Astrocyte of the spinal cord (primary cell): ENCODE measurements around the gene ALDH1L1.
A peak's percentile ranks its signal among the peaks of the same experiment; 100 is the strongest.

Experiments used
- DNase-seq: peaks from one replicate; pipeline ENCODE4 v3.0.0; 2011; ENCODE audit warnings: low read depth, low spot score
- H3K4me3 ChIP-seq: 2 replicates; pipeline ENCODE4 v1.5.1; 2011; ENCODE audit warnings: low read depth, mild to moderate bottlenecking, low read length, moderate library complexity
- CTCF ChIP-seq: IDR thresholded peaks from 2 replicates; pipeline ENCODE4 v1.5.1; 2012; ENCODE audit warnings: low read depth, mild to moderate bottlenecking, low read length, inconsistent platforms
- in situ Hi-C: cut with HindIII; loops from 2 replicates; pipeline ENCODE4 v1.10.0; 2017; ENCODE audit warnings: low sequenced_read_pairs

The ALDH1L1 gene

GRCh38 chr3:126197854-126198584, 17.6 kb upstream of the ALDH1L1 start:
- DNase-seq = peak; percentile 56
- TF ChIP-seq CTCF = peak; percentile 89
- in situ Hi-C loops = no loop called here
- no peak overlapping the region for H3K4me3 ChIP-seq

DNA sequence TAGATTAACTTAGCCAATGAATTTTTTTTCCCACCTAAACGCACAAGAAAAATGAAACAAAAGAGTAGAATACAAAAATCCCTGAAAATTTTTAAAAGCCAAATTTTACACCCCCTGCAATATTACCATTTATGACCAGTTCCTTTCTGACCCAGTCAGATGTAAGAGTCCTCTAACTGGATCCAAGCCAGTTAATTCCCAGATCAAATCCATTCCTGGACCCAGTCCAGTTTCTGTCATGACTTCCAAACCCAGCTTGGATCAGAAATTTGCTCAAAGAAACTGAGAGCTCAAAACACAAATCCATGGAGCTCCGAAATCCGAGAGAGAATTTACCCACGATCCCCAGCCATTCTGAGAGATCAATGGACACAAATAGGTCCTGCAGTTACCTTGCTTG, 17.0 kb upstream of the ALDH1L1 start:
- TF ChIP-seq CTCF = no peak
- no peak overlapping the region for H3K4me3 ChIP-seq
- in situ Hi-C loops = no loop called here
- DNase-seq = no peak

DNA sequence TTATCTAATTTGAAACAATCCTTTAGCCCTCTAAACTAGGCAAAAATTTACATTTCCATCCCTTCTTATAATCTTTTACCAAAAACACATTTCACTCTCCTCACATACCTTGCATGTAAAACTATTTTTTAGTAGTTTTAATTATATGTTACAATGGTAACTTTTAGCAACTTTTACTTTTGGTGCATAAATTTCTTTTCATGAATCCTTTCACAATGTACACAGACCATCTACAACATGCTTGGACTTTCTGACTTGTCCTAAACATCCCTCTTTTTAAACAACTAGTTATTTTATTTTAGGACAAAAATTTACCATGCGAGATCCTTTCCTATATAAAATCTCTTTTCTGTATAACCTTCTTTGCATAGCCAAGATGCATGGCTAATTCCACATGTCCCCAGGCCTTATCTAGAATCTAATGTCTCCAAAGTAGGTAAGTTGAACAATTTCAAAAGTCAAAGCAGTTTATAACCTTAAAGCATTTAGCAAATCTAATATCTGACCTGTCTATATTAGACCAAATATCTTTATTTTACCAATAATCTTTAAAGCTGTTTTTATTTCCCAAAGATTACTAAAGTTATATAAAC, 14.4 kb upstream of the ALDH1L1 start:
- no peak for TF ChIP-seq CTCF
- no peak overlapping the region for H3K4me3 ChIP-seq
- in situ Hi-C loops = no loop called here
- DNase-seq = peak; percentile 20

- DNase-seq = no peak
- in situ Hi-C loops = no loop called here
- H3K4me3 ChIP-seq = no peak overlapping the region
- TF ChIP-seq CTCF = no peak
These were observed 10.9 kb upstream of the ALDH1L1 start for GRCh38 chr3:126191246-126191645.

GRCh38 chr3:126187920-126188319, 7.5 kb upstream of the ALDH1L1 start:
- DNase-seq = no peak
- no peak for TF ChIP-seq CTCF
- no peak overlapping the region for H3K4me3 ChIP-seq
- in situ Hi-C loops = no loop called here

DNA sequence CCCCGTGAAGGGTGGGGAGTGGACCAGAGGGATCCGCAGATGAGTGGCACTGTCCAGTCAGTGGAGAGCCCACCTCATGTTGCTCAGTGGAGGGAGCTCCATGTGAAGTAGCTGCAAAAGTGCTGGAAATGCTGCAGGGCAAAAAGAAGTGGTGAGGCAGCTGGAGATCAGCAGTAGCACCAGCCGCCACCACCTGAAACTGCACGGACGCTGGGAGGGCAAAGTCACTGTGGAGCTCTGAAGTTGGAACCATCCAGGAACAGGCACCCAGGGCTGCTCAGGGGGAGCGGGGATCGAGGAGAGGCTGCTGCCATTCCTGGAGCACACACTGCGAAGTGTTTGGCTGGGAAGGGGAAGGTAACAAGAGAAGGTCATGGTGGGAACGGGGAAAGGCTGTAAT, 6.4 kb upstream of the ALDH1L1 start:
- DNase-seq = no peak
- no peak for TF ChIP-seq CTCF
- in situ Hi-C loops = no loop called here
- H3K4me3 ChIP-seq = no peak overlapping the region
